ENCODE results near the gene CLDN5. TPM values are rescaled to one million over a fixed set of nuclear protein-coding genes. Genes with fewer than 3 reads are reported as not detected.

The CLDN5 gene
- total RNA-seq, 1 experiment from 2014 or later = 0.44 TPM

GRCh38 chr22:19526076-19526701, 2.0 kb upstream of the CLDN5 start:
- no CpG with 5 or more reads among the region's 11 CpGs for WGBS (ENCODE audit: extremely low coverage, insufficient read length, low lambda C conversion rate)
- H3K27me3 ChIP-seq (ENCODE audit: insufficient read depth, low read length) = peaks cover 4% of the 10 kb centered on the region; the same call in 1 of the 2 replicates
- no peak overlapping the region for H2BK5ac ChIP-seq (ENCODE audit: insufficient read length, low read length)

More at GRCh38 chr22:19526076-19526701, 2.0 kb upstream of the CLDN5 start:
- H3K79me2 ChIP-seq (ENCODE audit: insufficient read depth, low read length) = no peaks in the 10 kb centered on the region
- no peak overlapping the region for H2BK20ac ChIP-seq (ENCODE audit: low read depth, low read length, poor library complexity, severe bottlenecking)
- no peak overlapping the region for H4K5ac ChIP-seq (ENCODE audit: insufficient read length, low read depth, low read length)
- H3K4me1 ChIP-seq (ENCODE audit: insufficient read depth, low read length) = no peaks in the 10 kb centered on the region
- no peak overlapping the region for H3K27ac ChIP-seq (ENCODE audit: insufficient read length, low read depth, low read length)
- Mint-ChIP-seq H3K9me3 (no peaks in the 10 kb centered on the region), H3K27ac (no peak overlapping the region), H3K36me3 (ENCODE audit: insufficient read depth in 1 of 3, low read depth in 3 of 3) (peaks cover 0 to 6% (median 1%) of the 10 kb centered on the region in 3 experiments; a peak in 3 of 7 replicates), H3K27me3 (ENCODE audit: low read depth) (peaks cover 74% of the 10 kb centered on the region), H3K4me3 (no peak overlapping the region; a peak in 1 of 5 replicates), H3K4me1 (peaks cover 8 to 13% of the 10 kb centered on the region in 2 experiments; a peak in 3 of 4 replicates)
- H3K14ac ChIP-seq (ENCODE audit: insufficient read depth, low read length) = no peak overlapping the region
- H3K18ac ChIP-seq (ENCODE audit: insufficient read length, low read depth, low read length) = no peak overlapping the region
- H3K4ac ChIP-seq (ENCODE audit: low read depth, low read length) = no peak overlapping the region
- H3K23ac ChIP-seq (ENCODE audit: insufficient read length, low read depth, low read length) = no peak overlapping the region
- peaks cover 14% of the 10 kb centered on the region for H3K23me2 ChIP-seq (ENCODE audit: insufficient read length, low read depth, low read length, poor library complexity, severe bottlenecking)
- no peak overlapping the region for H2BK12ac ChIP-seq (ENCODE audit: insufficient read length, low read depth, low read length)
- H4K8ac ChIP-seq (replicated peaks; ENCODE audit: insufficient read length, low read depth, low read length) = no peak overlapping the region
- H4K91ac ChIP-seq (ENCODE audit: insufficient read length, low read depth, low read length) = no peak overlapping the region
- DNase-seq = no peak
- TF ChIP-seq, protein P1, sequence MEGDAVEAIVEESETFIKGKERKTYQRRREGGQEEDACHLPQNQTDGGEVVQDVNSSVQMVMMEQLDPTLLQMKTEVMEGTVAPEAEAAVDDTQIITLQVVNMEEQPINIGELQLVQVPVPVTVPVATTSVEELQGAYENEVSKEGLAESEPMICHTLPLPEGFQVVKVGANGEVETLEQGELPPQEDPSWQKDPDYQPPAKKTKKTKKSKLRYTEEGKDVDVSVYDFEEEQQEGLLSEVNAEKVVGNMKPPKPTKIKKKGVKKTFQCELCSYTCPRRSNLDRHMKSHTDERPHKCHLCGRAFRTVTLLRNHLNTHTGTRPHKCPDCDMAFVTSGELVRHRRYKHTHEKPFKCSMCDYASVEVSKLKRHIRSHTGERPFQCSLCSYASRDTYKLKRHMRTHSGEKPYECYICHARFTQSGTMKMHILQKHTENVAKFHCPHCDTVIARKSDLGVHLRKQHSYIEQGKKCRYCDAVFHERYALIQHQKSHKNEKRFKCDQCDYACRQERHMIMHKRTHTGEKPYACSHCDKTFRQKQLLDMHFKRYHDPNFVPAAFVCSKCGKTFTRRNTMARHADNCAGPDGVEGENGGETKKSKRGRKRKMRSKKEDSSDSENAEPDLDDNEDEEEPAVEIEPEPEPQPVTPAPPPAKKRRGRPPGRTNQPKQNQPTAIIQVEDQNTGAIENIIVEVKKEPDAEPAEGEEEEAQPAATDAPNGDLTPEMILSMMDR (conservative IDR thresholded peaks at IDR 0.05) = no peak
- no peaks in the 10 kb centered on the region for H3K79me1 ChIP-seq (ENCODE audit: insufficient read depth, low read depth, low read length, poor library complexity, severe bottlenecking)
- no peak overlapping the region for H3T11ph ChIP-seq (ENCODE audit: low read length)
- no peak overlapping the region for H3K4me2 ChIP-seq (ENCODE audit: insufficient read depth, insufficient read length, low read length)
- H4K20me1 ChIP-seq (ENCODE audit: control insufficient read depth, insufficient read depth, insufficient read length) = no peaks in the 10 kb centered on the region
- H3K56ac ChIP-seq (ENCODE audit: insufficient read length, low read depth, low read length) = no peak overlapping the region
- no peak overlapping the region for H2BK15ac ChIP-seq (ENCODE audit: low read depth, low read length)
- no peak overlapping the region for H3K9ac ChIP-seq (ENCODE audit: extremely low read depth, insufficient read length, low read length)
- no peak overlapping the region for H2BK120ac ChIP-seq (ENCODE audit: low read depth, low read length, poor library complexity, severe bottlenecking)
- no peaks in the 10 kb centered on the region for H3K9me3 ChIP-seq (ENCODE audit: control insufficient read depth, low read depth, low read length)
- H2AK5ac ChIP-seq (ENCODE audit: insufficient read length, low read length) = no peak overlapping the region
- no peak overlapping the region for H2AFZ ChIP-seq (ENCODE audit: low read length)

Data from H9 (cell line).